ENCODE measurements around the gene PSMB5.

The PSMB5 gene

DNA sequence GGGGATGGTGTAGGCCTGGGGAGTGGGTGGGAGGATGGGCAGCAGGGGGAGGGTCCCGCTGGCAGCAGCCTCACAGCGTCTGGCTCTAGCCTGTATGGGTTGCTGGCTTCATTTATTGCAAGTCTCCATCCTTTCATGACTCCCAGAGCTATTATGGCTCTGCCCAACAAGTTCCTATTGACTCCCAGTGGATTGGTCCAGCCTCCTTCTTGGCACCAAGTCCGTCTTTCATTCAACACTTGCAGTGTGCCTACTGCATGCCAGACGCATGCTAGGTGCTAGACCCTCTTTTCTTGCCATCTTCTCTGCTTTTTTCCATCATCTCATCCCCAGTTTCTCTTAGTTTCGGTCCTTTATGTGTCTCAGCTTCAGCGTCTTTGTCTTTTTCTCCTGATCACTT is 8.4 kb upstream of the PSMB5 start:
- no peak overlapping the region for H2BK5ac ChIP-seq (ENCODE audit: low read length)
- no peak overlapping the region for H3K4ac ChIP-seq (ENCODE audit: low read length)
- H3K79me1 ChIP-seq (ENCODE audit: low read depth, low read length) = peaks cover 2% of the 10 kb centered on the region
- no peaks in the 10 kb centered on the region for H3K27me3 ChIP-seq (ENCODE audit: control insufficient read depth in 3 of 3, insufficient read depth in 3 of 3, low read depth in 1 of 3, low read length in 3 of 3)
- no peak overlapping the region for H4K91ac ChIP-seq (ENCODE audit: low read depth, low read length, poor library complexity)
- no peak overlapping the region for H3K4me3 ChIP-seq (ENCODE audit: low read length in 2 of 2)
- no peak overlapping the region for H4K8ac ChIP-seq (ENCODE audit: low read depth, low read length)
- peaks cover 5 to 6% of the 10 kb centered on the region in 2 donors for H3K4me1 ChIP-seq (ENCODE audit: control insufficient read depth in 2 of 2, insufficient read depth in 1 of 2, low read depth in 1 of 2, low read length in 2 of 2)
- no peak overlapping the region for H2BK12ac ChIP-seq (ENCODE audit: low read length)
- peak overlapping the region; percentile 94 for H2AK5ac ChIP-seq (ENCODE audit: low read depth, low read length)
- H3K27ac ChIP-seq (replicated peaks; ENCODE audit: low read length) = no peak overlapping the region
- H3K9ac ChIP-seq (ENCODE audit: low read depth, low read length, poor library complexity) = peak overlapping the region; percentile 63
- peaks cover 0 to 1% of the 10 kb centered on the region in 2 donors for H3K9me3 ChIP-seq (replicated peaks in 1 of 2; ENCODE audit: control insufficient read depth in 2 of 2, insufficient read depth in 1 of 2, low read depth in 1 of 2, low read length in 2 of 2)
- no CpG with 5 or more reads among the region's 6 CpGs for WGBS, 2 donors (ENCODE audit: extremely low coverage in 2 of 2, insufficient read length in 2 of 2, insufficient replicate concordance in 1 of 2)
- DNase-seq (ENCODE audit: low spot score) = no peak
- peak overlapping the region; percentile 90 for H2AFZ ChIP-seq (ENCODE audit: low read length)
- H3K14ac ChIP-seq (ENCODE audit: low read length) = peak overlapping the region; percentile 50
- H2BK15ac ChIP-seq (ENCODE audit: low read length) = no peak overlapping the region
- peaks cover 1 to 6% of the 10 kb centered on the region in 2 donors for H3K36me3 ChIP-seq (replicated peaks in 1 of 2; ENCODE audit: control insufficient read depth in 2 of 2, insufficient read depth in 2 of 2, low read length in 2 of 2)
- no peak overlapping the region for H3K23ac ChIP-seq (ENCODE audit: low read depth, low read length, poor library complexity)
- no peak overlapping the region for H2BK120ac ChIP-seq (ENCODE audit: low read depth, low read length)
- H3K18ac ChIP-seq (ENCODE audit: low read length) = peak overlapping the region; percentile 57
- H3K4me2 ChIP-seq (ENCODE audit: insufficient read depth, low read length, poor library complexity, severe bottlenecking) = no peak overlapping the region

DNA sequence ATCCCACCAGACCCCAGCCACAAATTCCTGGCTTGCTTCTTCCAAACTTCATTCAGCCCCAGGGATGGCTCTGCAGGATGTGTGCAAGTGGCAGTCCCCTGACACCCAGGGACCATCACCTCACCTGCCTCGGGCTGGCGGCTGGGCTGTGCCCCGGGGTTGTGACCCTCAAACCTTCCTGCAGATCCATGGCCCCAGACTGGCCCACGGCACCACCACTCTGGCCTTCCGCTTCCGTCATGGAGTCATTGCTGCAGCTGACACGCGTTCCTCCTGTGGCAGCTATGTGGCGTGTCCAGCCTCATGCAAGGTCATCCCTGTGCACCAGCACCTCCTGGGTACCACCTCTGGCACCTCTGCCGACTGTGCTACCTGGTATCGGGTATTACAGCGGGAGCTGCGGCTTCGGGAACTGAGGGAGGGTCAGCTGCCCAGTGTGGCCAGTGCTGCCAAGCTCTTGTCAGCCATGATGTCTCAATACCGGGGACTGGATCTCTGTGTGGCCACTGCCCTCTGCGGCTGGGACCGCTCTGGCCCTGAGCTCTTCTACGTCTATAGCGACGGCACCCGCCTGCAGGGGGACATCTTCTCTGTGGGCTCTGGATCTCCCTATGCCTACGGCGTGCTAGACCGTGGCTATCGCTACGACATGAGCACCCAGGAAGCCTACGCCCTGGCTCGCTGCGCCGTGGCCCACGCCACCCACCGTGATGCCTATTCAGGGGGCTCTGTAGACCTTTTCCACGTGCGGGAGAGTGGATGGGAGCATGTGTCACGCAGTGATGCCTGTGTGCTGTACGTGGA is 7.7 kb upstream of the PSMB5 start, which contains the start of gene PSMB11:
PSMB11 (plus strand) TSS at position 51 of the 804 bp plus-strand sequence; CDS start at position 65, 14 bp downstream.
- Histone ChIP-seq H3K4me2 (ENCODE audit: insufficient read depth, low read length, poor library complexity, severe bottlenecking) (no peak within 1 kb of the TSS), H3K4me1 (ENCODE audit: control insufficient read depth in 2 of 2, insufficient read depth in 1 of 2, low read depth in 1 of 2, low read length in 2 of 2) (peaks cover 5 to 6% of the 10 kb centered on the region in 2 donors), H3K4me3 (ENCODE audit: low read length in 2 of 2) (no peak within 1 kb of the TSS), H2BK120ac (ENCODE audit: low read depth, low read length) (no peak within 1 kb of the TSS), H4K8ac (ENCODE audit: low read depth, low read length) (peak within 1 kb of the TSS; percentile 17), H2BK12ac (ENCODE audit: low read length) (peak within 1 kb of the TSS; percentile 67), H3K79me1 (ENCODE audit: low read depth, low read length) (peaks cover 2% of the 10 kb centered on the region), H2AFZ (ENCODE audit: low read length) (peak within 1 kb of the TSS; percentile 90), H2BK15ac (ENCODE audit: low read length) (peak within 1 kb of the TSS; percentile 81), H3K18ac (ENCODE audit: low read length) (peak within 1 kb of the TSS; percentile 70), H3K27ac (replicated peaks; ENCODE audit: low read length) (no peak within 1 kb of the TSS), H3K23ac (ENCODE audit: low read depth, low read length, poor library complexity) (peak within 1 kb of the TSS; percentile 73), H3K9ac (ENCODE audit: low read depth, low read length, poor library complexity) (peak within 1 kb of the TSS; percentile 63), H3K14ac (ENCODE audit: low read length) (peak within 1 kb of the TSS; percentile 50), H3K9me3 (replicated peaks in 1 of 2; ENCODE audit: control insufficient read depth in 2 of 2, insufficient read depth in 1 of 2, low read depth in 1 of 2, low read length in 2 of 2) (peaks cover 0 to 1% of the 10 kb centered on the region in 2 donors), H3K36me3 (replicated peaks in 1 of 2; ENCODE audit: control insufficient read depth in 2 of 2, insufficient read depth in 2 of 2, low read length in 2 of 2) (peaks cover 0 to 4% of the 10 kb centered on the region in 2 donors), H4K91ac (ENCODE audit: low read depth, low read length, poor library complexity) (no peak within 1 kb of the TSS), H3K27me3 (ENCODE audit: control insufficient read depth in 3 of 3, insufficient read depth in 3 of 3, low read depth in 1 of 3, low read length in 3 of 3) (no peaks in the 10 kb centered on the region), H2BK5ac (ENCODE audit: low read length) (peak within 1 kb of the TSS; percentile 10), H3K4ac (ENCODE audit: low read length) (peak within 1 kb of the TSS; percentile 89), H2AK5ac (ENCODE audit: low read depth, low read length) (peak within 1 kb of the TSS; percentile 94)
- no CpG with 5 or more reads among the region's 36 CpGs for WGBS, 2 donors (ENCODE audit: extremely low coverage in 2 of 2, insufficient read length in 2 of 2, insufficient replicate concordance in 1 of 2)
- no peak for DNase-seq (ENCODE audit: low spot score)

GRCh38 chr14:23041729-23042128 is 7.0 kb upstream of the PSMB5 start:
- Histone ChIP-seq H3K4ac (ENCODE audit: low read length) (no peak overlapping the region), H4K8ac (ENCODE audit: low read depth, low read length) (no peak overlapping the region), H3K18ac (ENCODE audit: low read length) (peak overlapping the region; percentile 25), H3K27ac (replicated peaks; ENCODE audit: low read length) (no peak overlapping the region), H2BK5ac (ENCODE audit: low read length) (peak overlapping the region; percentile 10), H3K14ac (ENCODE audit: low read length) (no peak overlapping the region), H2BK120ac (ENCODE audit: low read depth, low read length) (no peak overlapping the region), H2BK12ac (ENCODE audit: low read length) (no peak overlapping the region), H3K27me3 (ENCODE audit: control insufficient read depth in 3 of 3, insufficient read depth in 3 of 3, low read depth in 1 of 3, low read length in 3 of 3) (no peaks in the 10 kb centered on the region), H2AFZ (ENCODE audit: low read length) (no peak overlapping the region), H3K23ac (ENCODE audit: low read depth, low read length, poor library complexity) (no peak overlapping the region), H3K4me1 (ENCODE audit: control insufficient read depth in 2 of 2, insufficient read depth in 1 of 2, low read depth in 1 of 2, low read length in 2 of 2) (peaks cover 5 to 6% of the 10 kb centered on the region in 2 donors), H2BK15ac (ENCODE audit: low read length) (peak overlapping the region; percentile 81), H3K9ac (ENCODE audit: low read depth, low read length, poor library complexity) (no peak overlapping the region), H3K79me1 (ENCODE audit: low read depth, low read length) (no peaks in the 10 kb centered on the region), H3K9me3 (replicated peaks in 1 of 2; ENCODE audit: control insufficient read depth in 2 of 2, insufficient read depth in 1 of 2, low read depth in 1 of 2, low read length in 2 of 2) (peaks cover 0 to 1% of the 10 kb centered on the region in 2 donors), H3K4me3 (ENCODE audit: low read length in 2 of 2) (no peak overlapping the region), H4K91ac (ENCODE audit: low read depth, low read length, poor library complexity) (no peak overlapping the region), H3K36me3 (replicated peaks in 1 of 2; ENCODE audit: control insufficient read depth in 2 of 2, insufficient read depth in 2 of 2, low read length in 2 of 2) (no peaks in the 10 kb centered on the region), H2AK5ac (ENCODE audit: low read depth, low read length) (peak overlapping the region; percentile 93), H3K4me2 (ENCODE audit: insufficient read depth, low read length, poor library complexity, severe bottlenecking) (no peak overlapping the region)
- WGBS, 2 donors (ENCODE audit: extremely low coverage in 2 of 2, insufficient read length in 2 of 2, insufficient replicate concordance in 1 of 2) = no CpG with 5 or more reads among the region's 8 CpGs
- no peak for DNase-seq (ENCODE audit: low spot score)

GRCh38 chr14:23040100-23040499 is 5.4 kb upstream of the PSMB5 start:
- Histone ChIP-seq H4K91ac (ENCODE audit: low read depth, low read length, poor library complexity) (no peak overlapping the region), H3K27ac (replicated peaks; ENCODE audit: low read length) (no peak overlapping the region), H2AK5ac (ENCODE audit: low read depth, low read length) (no peak overlapping the region), H4K8ac (ENCODE audit: low read depth, low read length) (no peak overlapping the region), H3K9me3 (replicated peaks in 1 of 2; ENCODE audit: control insufficient read depth in 2 of 2, insufficient read depth in 1 of 2, low read depth in 1 of 2, low read length in 2 of 2) (peaks cover 0 to 1% of the 10 kb centered on the region in 2 donors), H2BK5ac (ENCODE audit: low read length) (no peak overlapping the region), H3K79me1 (ENCODE audit: low read depth, low read length) (no peaks in the 10 kb centered on the region), H3K18ac (ENCODE audit: low read length) (no peak overlapping the region), H3K23ac (ENCODE audit: low read depth, low read length, poor library complexity) (no peak overlapping the region), H2BK15ac (ENCODE audit: low read length) (no peak overlapping the region), H3K14ac (ENCODE audit: low read length) (no peak overlapping the region), H3K4me1 (ENCODE audit: control insufficient read depth in 2 of 2, insufficient read depth in 1 of 2, low read depth in 1 of 2, low read length in 2 of 2) (peaks cover 5 to 6% of the 10 kb centered on the region in 2 donors), H3K4me2 (ENCODE audit: insufficient read depth, low read length, poor library complexity, severe bottlenecking) (no peak overlapping the region), H3K36me3 (replicated peaks in 1 of 2; ENCODE audit: control insufficient read depth in 2 of 2, insufficient read depth in 2 of 2, low read length in 2 of 2) (no peaks in the 10 kb centered on the region), H3K4me3 (ENCODE audit: low read length in 2 of 2) (no peak overlapping the region), H2AFZ (ENCODE audit: low read length) (no peak overlapping the region), H3K27me3 (ENCODE audit: control insufficient read depth in 3 of 3, insufficient read depth in 3 of 3, low read depth in 1 of 3, low read length in 3 of 3) (no peaks in the 10 kb centered on the region), H2BK12ac (ENCODE audit: low read length) (no peak overlapping the region), H3K9ac (ENCODE audit: low read depth, low read length, poor library complexity) (no peak overlapping the region), H3K4ac (ENCODE audit: low read length) (no peak overlapping the region), H2BK120ac (ENCODE audit: low read depth, low read length) (no peak overlapping the region)
- no CpG with 5 or more reads among the region's 4 CpGs for WGBS, 2 donors (ENCODE audit: extremely low coverage in 2 of 2, insufficient read length in 2 of 2, insufficient replicate concordance in 1 of 2)
- no peak for DNase-seq (ENCODE audit: low spot score)
